Erythroblast (primary cell): ENCODE measurements around the gene ZFX.

ENCODE experiments used
- GATA1 ChIP-seq: IDR thresholded peaks from 2 replicates; pipeline ENCODE4 v1.6.1; 2011; ENCODE audit warnings: low read depth, mild to moderate bottlenecking, control low read depth, low read length, moderate library complexity
- POLR2A ChIP-seq: IDR thresholded peaks from 2 replicates; pipeline ENCODE4 v1.6.1; 2011; ENCODE audit warnings: mild to moderate bottlenecking, low read length

DNA sequence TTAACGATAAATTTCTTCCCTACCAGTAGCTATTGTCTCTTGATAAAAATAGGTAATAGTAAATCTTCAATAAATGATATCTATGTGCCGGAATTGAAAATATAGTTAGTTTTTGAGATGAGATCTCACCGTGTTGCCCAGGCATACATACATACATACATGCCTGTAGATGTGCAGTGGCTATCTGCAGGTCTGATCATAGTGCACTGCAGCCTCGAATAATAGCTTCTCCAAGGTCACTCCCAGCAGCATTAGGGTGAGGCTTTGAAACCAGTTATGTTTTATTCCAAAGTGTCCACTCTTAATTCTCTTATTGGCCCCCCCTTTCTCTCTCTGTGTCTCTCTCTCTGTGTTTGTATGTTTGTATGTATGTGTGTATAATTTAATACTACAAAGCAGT, 37.5 kb downstream of the ZFX start:
- TF ChIP-seq POLR2A (no peak), GATA1 (no peak)
